Caco-2 (cell line): ENCODE results near the gene RNF208. TPM values are rescaled to one million over a fixed set of nuclear protein-coding genes. Genes with fewer than 3 reads are reported as not detected.
A peak's percentile ranks its signal among the peaks of the same experiment; 100 is the strongest.

Experiments used
- BruUV-seq: library from RNA; stranded (reverse); fragments of 400-500 nt; replicated peaks from 2 replicates; lab custom pipeline; 2021; lab: Mats Ljungman, UMichigan
- CTCF ChIA-PET: fragments of 300-600 bp; sonication (Branson Sonifier 250); formaldehyde crosslinking; loops from one replicate; lab custom pipeline; 2022; ENCODE audit warnings: antibody characterized with exemption; lab: Charles Lee
- POLR2A ChIA-PET: fragments of 300-600 bp; sonication (Branson Sonifier 250); formaldehyde crosslinking; loops from one replicate; lab custom pipeline; 2022; ENCODE audit warnings: antibody characterized with exemption; lab: Charles Lee
- DNase-seq, 2 experiments: peaks; one replicate each; pipeline versions ENCODE4 v3.0.0 to v3.0.0-alpha.2; 2020 to 2022
- H3K27me3 ChIP-seq: replicated peaks from 2 replicates; pipeline ENCODE4 v1.6.0; 2011; ENCODE audit warnings: low read length; ENCODE audit not compliant: control insufficient read depth, insufficient read depth
- H3K36me3 ChIP-seq: 2 replicates; pipeline ENCODE4 v1.5.1; 2011; ENCODE audit warnings: low read length; ENCODE audit not compliant: control insufficient read depth, insufficient read depth
- H3K4me1 ChIP-seq: fragments of 250-450 bp; sonication (Bioruptor Pico); 2 replicates; pipeline ENCODE4 v1.5.1; 2020; ENCODE audit warnings: mild to moderate bottlenecking
- H3K4me3 ChIP-seq: 2 replicates; pipeline ENCODE4 v1.5.1; 2011; ENCODE audit warnings: low read depth, mild to moderate bottlenecking, control low read depth, low read length
- H3K9me3 ChIP-seq: fragments of 250-450 bp; sonication (Bioruptor Pico); 2 replicates; pipeline ENCODE4 v1.5.1; 2020; ENCODE audit warnings: mild to moderate bottlenecking, moderate library complexity
- H3K27ac Mint-ChIP-seq: one replicate; pipeline ENCODE4 v1.8.0; 2022; ENCODE audit warnings: mixed read lengths; ENCODE audit not compliant: unreplicated experiment
- H3K27me3 Mint-ChIP-seq: one replicate; pipeline ENCODE4 v1.8.0; 2022; ENCODE audit warnings: mixed read lengths; ENCODE audit not compliant: insufficient read depth, unreplicated experiment
- H3K36me3 Mint-ChIP-seq: one replicate; pipeline ENCODE4 v1.8.0; 2022; ENCODE audit warnings: mild to moderate bottlenecking, mixed read lengths; ENCODE audit not compliant: insufficient read depth, unreplicated experiment
- H3K4me1 Mint-ChIP-seq: one replicate; pipeline ENCODE4 v1.8.0; 2022; ENCODE audit warnings: low read depth, mixed read lengths; ENCODE audit not compliant: unreplicated experiment
- H3K4me3 Mint-ChIP-seq: one replicate; pipeline ENCODE4 v1.8.0; 2022; ENCODE audit warnings: mild to moderate bottlenecking, moderate library complexity, mixed read lengths; ENCODE audit not compliant: unreplicated experiment
- H3K9me3 Mint-ChIP-seq: one replicate; pipeline ENCODE4 v1.8.0; 2022; ENCODE audit warnings: mixed read lengths; ENCODE audit not compliant: unreplicated experiment
- intact Hi-C: fragments of 100-400 bp; cut with micrococcal nuclease; formaldehyde crosslinking; loops from one replicate; pipeline ENCODE4 v1.10.0; 2022; ENCODE audit not compliant: unreplicated experiment
- total RNA-seq: library from RNA; stranded (reverse); gene quantifications from 2 replicates; pipeline ENCODE4 v1.2.3, GENCODE V29; 2022
- TF ChIP-seq, protein P1 (sequence below), 2 experiments: fragments of 200-600 bp in 1 of 2; IDR thresholded peaks; 1 replicate in 1 of 2; 2 replicates in 1 of 2; pipeline versions ENCODE4 v1.5.1 to v1.8.0; 2011 to 2022; ENCODE audit warnings: antibody characterized with exemption in 1 of 2, control low read depth in 1 of 2, inconsistent platforms in 1 of 2, low read depth in 1 of 2, low read length in 1 of 2, mild to moderate bottlenecking in 1 of 2, moderate library complexity in 1 of 2; ENCODE audit not compliant: insufficient read depth in 1 of 2, severe bottlenecking in 1 of 2, unreplicated experiment in 1 of 2

RNF208 gene
- total RNA-seq, 1 experiment from 2014 or later = 6.5 TPM

GRCh38 chr9:137213160-137214060, 8.6 kb downstream of the RNF208 start:
- no peaks in the 10 kb centered on the region for H3K27me3 ChIP-seq
- TF ChIP-seq, protein P1, sequence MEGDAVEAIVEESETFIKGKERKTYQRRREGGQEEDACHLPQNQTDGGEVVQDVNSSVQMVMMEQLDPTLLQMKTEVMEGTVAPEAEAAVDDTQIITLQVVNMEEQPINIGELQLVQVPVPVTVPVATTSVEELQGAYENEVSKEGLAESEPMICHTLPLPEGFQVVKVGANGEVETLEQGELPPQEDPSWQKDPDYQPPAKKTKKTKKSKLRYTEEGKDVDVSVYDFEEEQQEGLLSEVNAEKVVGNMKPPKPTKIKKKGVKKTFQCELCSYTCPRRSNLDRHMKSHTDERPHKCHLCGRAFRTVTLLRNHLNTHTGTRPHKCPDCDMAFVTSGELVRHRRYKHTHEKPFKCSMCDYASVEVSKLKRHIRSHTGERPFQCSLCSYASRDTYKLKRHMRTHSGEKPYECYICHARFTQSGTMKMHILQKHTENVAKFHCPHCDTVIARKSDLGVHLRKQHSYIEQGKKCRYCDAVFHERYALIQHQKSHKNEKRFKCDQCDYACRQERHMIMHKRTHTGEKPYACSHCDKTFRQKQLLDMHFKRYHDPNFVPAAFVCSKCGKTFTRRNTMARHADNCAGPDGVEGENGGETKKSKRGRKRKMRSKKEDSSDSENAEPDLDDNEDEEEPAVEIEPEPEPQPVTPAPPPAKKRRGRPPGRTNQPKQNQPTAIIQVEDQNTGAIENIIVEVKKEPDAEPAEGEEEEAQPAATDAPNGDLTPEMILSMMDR (IDR thresholded peaks at IDR 0.05; ENCODE audit: insufficient read depth in 1 of 2, low read depth in 1 of 2, low read length in 1 of 2, severe bottlenecking in 1 of 2, unreplicated experiment in 1 of 2) = peak in 1 of 2 experiments; percentile 14
- H3K36me3 ChIP-seq = no peaks in the 10 kb centered on the region; the same call in 1 of the 2 replicates
- no TSS peak for BruUV-seq
- no peaks in the 10 kb centered on the region for H3K9me3 ChIP-seq
- Mint-ChIP-seq H3K4me3 (no peak overlapping the region), H3K9me3 (no peaks in the 10 kb centered on the region), H3K27me3 (no peaks in the 10 kb centered on the region), H3K27ac (no peak overlapping the region), H3K36me3 (peaks cover 26% of the 10 kb centered on the region), H3K4me1 (peaks cover 6% of the 10 kb centered on the region)
- POLR2A ChIA-PET = no interaction called here
- DNase-seq = no peak
- intact Hi-C loops = no loop called here
- CTCF ChIA-PET = interaction anchor here (1.1 to 1.4 kb wide), 2 partner anchors 14 to 24 kb away, joined by 7 to 8 read pairs; partner anchors contain the start of gene RNF224
- no peak overlapping the region for H3K4me3 ChIP-seq
- H3K4me1 ChIP-seq = peaks cover 18% of the 10 kb centered on the region

DNA sequence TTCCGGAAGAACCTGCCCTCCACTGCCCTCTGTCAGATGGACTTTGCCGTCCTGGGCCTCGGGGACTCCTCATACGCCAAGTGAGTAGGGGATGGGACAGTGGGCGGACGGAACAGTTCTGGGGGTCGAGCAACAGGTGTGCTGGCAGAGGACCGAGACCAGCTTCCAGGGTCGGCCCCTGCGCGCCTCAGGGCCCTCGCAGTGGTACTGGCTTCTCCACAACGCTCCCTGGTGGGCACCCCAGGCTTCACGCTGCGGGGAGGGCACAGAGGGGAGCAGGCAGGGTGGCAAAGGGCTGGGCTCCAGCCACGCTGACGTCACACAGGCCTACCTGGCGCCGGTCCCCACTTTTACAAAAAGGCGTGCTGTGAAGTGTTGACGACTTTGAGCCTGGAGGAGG, 9.5 kb downstream of the RNF208 start:
- DNase-seq = no peak
- peaks cover 9% of the 10 kb centered on the region for H3K4me1 ChIP-seq
- Mint-ChIP-seq H3K4me3 (no peak overlapping the region), H3K9me3 (no peaks in the 10 kb centered on the region), H3K27me3 (no peaks in the 10 kb centered on the region), H3K36me3 (peaks cover 29% of the 10 kb centered on the region), H3K4me1 (peaks cover 6% of the 10 kb centered on the region), H3K27ac (no peak overlapping the region)
- H3K36me3 ChIP-seq = no peaks in the 10 kb centered on the region; the same call in 1 of the 2 replicates
- intact Hi-C loops = no loop called here
- ChIA-PET POLR2A (no interaction called here), CTCF (no interaction called here)
- H3K4me3 ChIP-seq = no peak overlapping the region
- no peaks in the 10 kb centered on the region for H3K27me3 ChIP-seq
- TF ChIP-seq, protein P1 (IDR thresholded peaks at IDR 0.05; ENCODE audit: insufficient read depth in 1 of 2, low read depth in 1 of 2, low read length in 1 of 2, severe bottlenecking in 1 of 2, unreplicated experiment in 1 of 2) = no peak
- no peaks in the 10 kb centered on the region for H3K9me3 ChIP-seq
- no TSS peak for BruUV-seq

- ChIA-PET CTCF (no interaction called here), POLR2A (no interaction called here)
- no peak overlapping the region for H3K4me3 Mint-ChIP-seq
- H3K9me3 Mint-ChIP-seq = no peaks in the 10 kb centered on the region
- Histone ChIP-seq H3K27me3 (no peaks in the 10 kb centered on the region), H3K9me3 (no peaks in the 10 kb centered on the region), H3K4me1 (peaks cover 4% of the 10 kb centered on the region; the same call in 1 of the 2 replicates), H3K4me3 (no peak overlapping the region), H3K36me3 (no peaks in the 10 kb centered on the region; the same call in 1 of the 2 replicates)
- peaks cover 30% of the 10 kb centered on the region for H3K36me3 Mint-ChIP-seq
- DNase-seq = no peak
- intact Hi-C loops = no loop called here
- TF ChIP-seq, protein P1 (IDR thresholded peaks at IDR 0.05; ENCODE audit: insufficient read depth in 1 of 2, low read depth in 1 of 2, low read length in 1 of 2, severe bottlenecking in 1 of 2, unreplicated experiment in 1 of 2) = no peak
- BruUV-seq = no TSS peak
- H3K4me1 Mint-ChIP-seq = peaks cover 9% of the 10 kb centered on the region
- no peak overlapping the region for H3K27ac Mint-ChIP-seq
- no peaks in the 10 kb centered on the region for H3K27me3 Mint-ChIP-seq
Observed at GRCh38 chr9:137211532-137211931, 10.5 kb downstream of the RNF208 start.
